ENCODE data around the gene ASB2. TPM values are rescaled to one million over a fixed set of nuclear protein-coding genes. Genes with fewer than 3 reads are reported as not detected.

Gene ASB2, protein sequence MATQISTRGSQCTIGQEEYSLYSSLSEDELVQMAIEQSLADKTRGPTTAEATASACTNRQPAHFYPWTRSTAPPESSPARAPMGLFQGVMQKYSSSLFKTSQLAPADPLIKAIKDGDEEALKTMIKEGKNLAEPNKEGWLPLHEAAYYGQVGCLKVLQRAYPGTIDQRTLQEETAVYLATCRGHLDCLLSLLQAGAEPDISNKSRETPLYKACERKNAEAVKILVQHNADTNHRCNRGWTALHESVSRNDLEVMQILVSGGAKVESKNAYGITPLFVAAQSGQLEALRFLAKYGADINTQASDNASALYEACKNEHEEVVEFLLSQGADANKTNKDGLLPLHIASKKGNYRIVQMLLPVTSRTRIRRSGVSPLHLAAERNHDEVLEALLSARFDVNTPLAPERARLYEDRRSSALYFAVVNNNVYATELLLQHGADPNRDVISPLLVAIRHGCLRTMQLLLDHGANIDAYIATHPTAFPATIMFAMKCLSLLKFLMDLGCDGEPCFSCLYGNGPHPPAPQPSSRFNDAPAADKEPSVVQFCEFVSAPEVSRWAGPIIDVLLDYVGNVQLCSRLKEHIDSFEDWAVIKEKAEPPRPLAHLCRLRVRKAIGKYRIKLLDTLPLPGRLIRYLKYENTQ
- 0.18 TPM in 1 of 2 replicates, not detected in the other for total RNA-seq

DNA sequence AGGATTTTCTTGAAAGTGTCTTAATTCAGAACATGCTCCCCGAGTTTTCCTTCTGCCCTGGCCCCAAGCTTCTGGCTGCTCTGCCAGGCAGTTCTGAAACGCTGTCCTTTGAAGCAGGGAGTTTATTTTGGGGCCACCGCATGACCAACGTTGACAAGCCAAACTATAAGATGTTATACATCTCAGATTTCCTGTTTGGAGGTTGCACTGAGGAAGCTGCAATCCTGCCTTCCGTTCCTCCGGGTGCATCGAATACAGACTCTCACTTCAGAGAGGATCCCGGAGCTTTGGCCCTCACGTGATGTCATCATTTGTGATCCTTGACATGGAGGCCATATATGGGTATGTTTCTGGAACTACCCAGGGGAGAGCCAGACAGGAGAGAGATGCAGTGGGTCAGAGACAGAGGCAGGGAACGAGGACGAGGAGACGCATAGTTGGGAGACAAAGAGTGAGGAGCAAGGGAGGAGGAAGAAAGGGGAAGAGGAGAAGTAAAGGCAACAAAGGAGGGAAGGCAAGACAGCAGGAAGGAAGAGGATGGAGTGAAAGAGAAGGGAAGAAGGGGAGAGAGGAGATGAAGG is at the start of gene ASB2:
TSS of gene ASB2 (minus strand) at position 94 of the 581 bp plus-strand sequence. CDS start 12,031 bp downstream, outside the sequence.

DNA sequence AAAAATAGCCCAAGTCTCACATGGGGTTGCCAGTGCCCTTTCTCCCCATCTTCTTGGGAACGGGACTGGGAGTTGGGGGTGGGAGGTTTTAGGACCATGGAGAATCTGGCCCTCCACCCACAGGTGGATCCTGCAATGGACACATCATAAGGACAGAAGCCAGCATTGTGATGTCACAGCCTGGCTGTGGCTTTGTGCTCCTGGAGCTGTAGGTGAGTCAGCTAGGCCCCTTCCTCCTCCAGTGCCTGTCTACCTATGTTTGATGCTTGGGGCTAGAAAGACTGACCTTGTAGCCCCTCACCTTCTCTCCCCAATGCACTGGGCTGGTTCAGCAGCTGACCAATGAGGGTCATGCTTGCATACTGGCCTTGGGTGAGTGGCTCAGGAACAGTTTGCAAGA is 20.7 kb upstream of the ASB2 start, which contains the start of gene CCDC197:
TSS of gene CCDC197 (plus strand) at position 220 of the 400 bp plus-strand sequence. CDS start 831 bp downstream, outside the sequence.

GRCh38 chr14:93926873-93927799 is 49.2 kb downstream of the ASB2 start, which contains the start of gene FAM181A:
TSS of gene FAM181A (plus strand) at chr14:93927344. CDS start at chr14:93928286, 942 bp downstream.

Other genes starting within 250 kb of the ASB2 start
- not detected in 2 replicates for gene PRIMA1, start 188.1 kb downstream of the ASB2 start, total RNA-seq
- not detected in 2 replicates for gene FAM181A, start 49.2 kb downstream of the ASB2 start, total RNA-seq
- gene CCDC197, start 20.7 kb upstream of the ASB2 start, total RNA-seq = not detected in 2 replicates
- 0.81 and 1.0 TPM in 2 replicates for gene OTUB2, start 49.8 kb upstream of the ASB2 start, total RNA-seq
- gene DDX24, start 104.6 kb upstream of the ASB2 start, total RNA-seq = 94.9 and 110 TPM in 2 replicates
- 13.1 and 13.6 TPM in 2 replicates for gene IFI27L1, start 104.7 kb upstream of the ASB2 start, total RNA-seq
- 168 and 327 TPM in 2 replicates for gene IFI27, start 134.2 kb upstream of the ASB2 start, total RNA-seq
- 110 and 129 TPM in 2 replicates for gene IFI27L2, start 153.0 kb upstream of the ASB2 start, total RNA-seq
- 0.85 TPM in 1 of 2 replicates, not detected in the other for gene PPP4R4, start 197.8 kb upstream of the ASB2 start, total RNA-seq

All from endothelial cell of coronary artery (primary cell).